A673 (cell line): ENCODE data around the gene RASD1. TPM values are rescaled to one million over a fixed set of nuclear protein-coding genes. Genes with fewer than 3 reads are reported as not detected.

Experiments
- BruUV-seq: library from RNA; stranded (reverse); fragments of 400-500 nt; replicated peaks from 2 replicates; lab custom pipeline; 2021; lab: Mats Ljungman, UMichigan
- CTCF ChIA-PET: fragments of 300-600 bp; sonication (Branson Sonifier 250); formaldehyde crosslinking; loops from one replicate; lab custom pipeline; 2022; ENCODE audit warnings: antibody characterized with exemption; lab: Charles Lee
- POLR2A ChIA-PET: fragments of 300-600 bp; sonication (Branson Sonifier 250); formaldehyde crosslinking; loops from one replicate; lab custom pipeline; 2022; ENCODE audit warnings: antibody characterized with exemption; ENCODE audit not compliant: low non-redundant PET; lab: Charles Lee
- DNase-seq: peaks from one replicate; pipeline ENCODE4 v3.0.0-alpha.2; 2015; ENCODE audit warnings: low spot score
- H3K27ac ChIP-seq: fragments of 200-600 bp; sonication (generic); 2 replicates; pipeline ENCODE4 v1.5.1; 2016; ENCODE audit warnings: mixed run types, low read depth, mild to moderate bottlenecking, mixed read lengths, antibody characterized with exemption, low read length; ENCODE audit not compliant: poor library complexity, severe bottlenecking
- H3K27me3 ChIP-seq: fragments of 200-600 bp; sonication (generic); replicated peaks from 2 replicates; pipeline ENCODE4 v1.6.1; 2017; ENCODE audit warnings: mixed run types, low read depth, mild to moderate bottlenecking, mixed read lengths, antibody characterized with exemption, low read length; ENCODE audit not compliant: insufficient read depth, poor library complexity
- H3K36me3 ChIP-seq: fragments of 200-600 bp; sonication (generic); 2 replicates; pipeline ENCODE4 v1.6.1; 2016; ENCODE audit warnings: mixed run types, mild to moderate bottlenecking, mixed read lengths, antibody characterized with exemption, low read length; ENCODE audit not compliant: insufficient read depth, poor library complexity, severe bottlenecking
- H3K4me1 ChIP-seq: fragments of 200-600 bp; sonication (generic); 2 replicates; pipeline ENCODE4 v1.6.1; 2017; ENCODE audit warnings: mixed run types, mild to moderate bottlenecking, mixed read lengths, antibody characterized with exemption, low read length; ENCODE audit not compliant: insufficient read depth, poor library complexity, severe bottlenecking
- H3K4me3 ChIP-seq: fragments of 200-600 bp; sonication (generic); 2 replicates; pipeline ENCODE4 v1.5.1; 2016; ENCODE audit warnings: low read depth, mixed run types, mild to moderate bottlenecking, mixed read lengths, low read length; ENCODE audit not compliant: poor library complexity, severe bottlenecking
- H3K9me3 ChIP-seq: fragments of 200-600 bp; sonication (generic); 2 replicates; pipeline ENCODE4 v1.6.1; 2016; ENCODE audit warnings: mixed run types, low read depth, mild to moderate bottlenecking, mixed read lengths, antibody characterized with exemption, low read length; ENCODE audit not compliant: poor library complexity, severe bottlenecking
- EZH2 ChIP-seq: fragments of 200-600 bp; sonication (generic); IDR thresholded peaks from 2 replicates; pipeline ENCODE4 v1.6.1; 2017; ENCODE audit warnings: borderline replicate concordance, low read depth, mild to moderate bottlenecking, mixed read lengths, antibody characterized with exemption, low read length; ENCODE audit not compliant: poor library complexity, severe bottlenecking
- intact Hi-C: fragments of 100-400 bp; cut with micrococcal nuclease; formaldehyde crosslinking; loops from one replicate; pipeline ENCODE4 v1.10.0; 2022; ENCODE audit not compliant: unreplicated experiment
- total RNA-seq: library from RNA; stranded (reverse); gene quantifications from 2 replicates; pipeline ENCODE4 v1.2.3, GENCODE V29; 2021
- TF ChIP-seq, protein P1 (sequence below): fragments of 300-800, 200-600 bp; sonication (generic); conservative IDR thresholded peaks from 2 replicates; pipeline ENCODE4 v1.5.1; 2017; ENCODE audit warnings: low read depth, mild to moderate bottlenecking, antibody characterized with exemption, low read length, moderate library complexity, mixed read lengths

Gene RASD1
- total RNA-seq, 1 experiment from 2014 or later = 0.21 TPM

DNA sequence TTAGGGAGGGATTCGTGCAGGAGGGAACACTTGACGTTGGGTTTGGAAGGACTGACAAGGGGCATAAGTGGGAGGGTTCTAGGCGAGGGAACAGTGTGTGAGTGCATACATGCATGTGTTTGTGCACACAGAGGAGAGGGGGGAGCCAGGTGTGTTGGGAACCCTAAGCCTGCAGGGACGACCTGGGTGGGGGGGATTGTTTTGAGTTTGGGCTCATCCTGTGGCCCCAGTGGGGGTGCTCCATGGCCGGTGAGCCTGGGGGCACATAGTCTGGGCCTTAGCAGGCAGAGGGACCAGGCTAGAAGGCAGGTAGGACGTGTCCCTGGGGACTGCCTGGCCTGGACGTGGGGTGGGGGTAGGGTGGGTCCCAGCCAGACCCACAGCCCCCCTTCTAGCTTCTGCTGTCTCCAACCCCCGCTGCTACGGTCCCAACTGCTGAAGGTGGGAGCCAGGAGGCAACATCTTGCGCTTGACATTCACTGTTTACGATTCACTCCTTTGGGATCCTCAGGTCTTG is 11.9 kb upstream of the RASD1 start:
- CTCF ChIA-PET = no interaction called here
- Histone ChIP-seq H3K4me3 (no peak overlapping the region), H3K36me3 (no peaks in the 10 kb centered on the region), H3K4me1 (no peaks in the 10 kb centered on the region), H3K9me3 (no peaks in the 10 kb centered on the region), H3K27me3 (no peaks in the 10 kb centered on the region), H3K27ac (no peak overlapping the region)
- no peak for TF ChIP-seq EZH2
- TF ChIP-seq, protein P1, sequence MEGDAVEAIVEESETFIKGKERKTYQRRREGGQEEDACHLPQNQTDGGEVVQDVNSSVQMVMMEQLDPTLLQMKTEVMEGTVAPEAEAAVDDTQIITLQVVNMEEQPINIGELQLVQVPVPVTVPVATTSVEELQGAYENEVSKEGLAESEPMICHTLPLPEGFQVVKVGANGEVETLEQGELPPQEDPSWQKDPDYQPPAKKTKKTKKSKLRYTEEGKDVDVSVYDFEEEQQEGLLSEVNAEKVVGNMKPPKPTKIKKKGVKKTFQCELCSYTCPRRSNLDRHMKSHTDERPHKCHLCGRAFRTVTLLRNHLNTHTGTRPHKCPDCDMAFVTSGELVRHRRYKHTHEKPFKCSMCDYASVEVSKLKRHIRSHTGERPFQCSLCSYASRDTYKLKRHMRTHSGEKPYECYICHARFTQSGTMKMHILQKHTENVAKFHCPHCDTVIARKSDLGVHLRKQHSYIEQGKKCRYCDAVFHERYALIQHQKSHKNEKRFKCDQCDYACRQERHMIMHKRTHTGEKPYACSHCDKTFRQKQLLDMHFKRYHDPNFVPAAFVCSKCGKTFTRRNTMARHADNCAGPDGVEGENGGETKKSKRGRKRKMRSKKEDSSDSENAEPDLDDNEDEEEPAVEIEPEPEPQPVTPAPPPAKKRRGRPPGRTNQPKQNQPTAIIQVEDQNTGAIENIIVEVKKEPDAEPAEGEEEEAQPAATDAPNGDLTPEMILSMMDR = no peak
- no peak for DNase-seq
- intact Hi-C loops = no loop called here
- POLR2A ChIA-PET = no interaction called here
- no TSS peak for BruUV-seq

DNA sequence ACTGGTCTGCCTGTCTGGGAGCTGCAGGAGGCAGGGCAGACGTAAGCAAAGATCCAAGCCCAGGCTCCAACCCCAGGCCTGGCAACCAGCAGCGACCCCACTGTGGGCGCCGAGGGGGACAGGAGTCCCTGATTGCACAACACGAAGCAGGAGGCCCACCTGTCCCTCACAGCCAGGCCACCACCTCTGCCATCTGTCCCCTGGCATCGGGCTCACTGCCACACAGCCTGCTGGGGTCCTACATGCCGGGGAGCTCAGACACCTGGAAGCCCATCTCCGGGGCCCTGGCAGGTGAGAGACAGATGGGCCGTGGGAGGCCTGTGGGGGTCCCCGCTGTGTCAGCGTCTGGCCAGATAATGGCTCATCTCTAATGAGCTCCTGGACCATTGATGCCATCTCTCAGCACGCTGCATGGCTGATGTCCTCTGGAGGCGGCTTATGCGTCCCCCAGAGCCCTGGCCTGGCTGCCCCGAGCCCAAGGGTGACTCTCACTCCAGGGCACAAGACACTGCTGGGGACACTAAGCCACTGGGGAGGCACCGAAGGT is 11.3 kb upstream of the RASD1 start:
- H3K27me3 ChIP-seq = no peaks in the 10 kb centered on the region
- ChIA-PET CTCF (no interaction called here), POLR2A (no interaction called here)
- no peaks in the 10 kb centered on the region for H3K4me1 ChIP-seq
- H3K27ac ChIP-seq = no peak overlapping the region
- no peak for DNase-seq
- no peak overlapping the region for H3K4me3 ChIP-seq
- H3K9me3 ChIP-seq = no peaks in the 10 kb centered on the region
- no TSS peak for BruUV-seq
- TF ChIP-seq EZH2 = no peak
- TF ChIP-seq, protein P1 = no peak
- H3K36me3 ChIP-seq = no peaks in the 10 kb centered on the region
- intact Hi-C loops = no loop called here

DNA sequence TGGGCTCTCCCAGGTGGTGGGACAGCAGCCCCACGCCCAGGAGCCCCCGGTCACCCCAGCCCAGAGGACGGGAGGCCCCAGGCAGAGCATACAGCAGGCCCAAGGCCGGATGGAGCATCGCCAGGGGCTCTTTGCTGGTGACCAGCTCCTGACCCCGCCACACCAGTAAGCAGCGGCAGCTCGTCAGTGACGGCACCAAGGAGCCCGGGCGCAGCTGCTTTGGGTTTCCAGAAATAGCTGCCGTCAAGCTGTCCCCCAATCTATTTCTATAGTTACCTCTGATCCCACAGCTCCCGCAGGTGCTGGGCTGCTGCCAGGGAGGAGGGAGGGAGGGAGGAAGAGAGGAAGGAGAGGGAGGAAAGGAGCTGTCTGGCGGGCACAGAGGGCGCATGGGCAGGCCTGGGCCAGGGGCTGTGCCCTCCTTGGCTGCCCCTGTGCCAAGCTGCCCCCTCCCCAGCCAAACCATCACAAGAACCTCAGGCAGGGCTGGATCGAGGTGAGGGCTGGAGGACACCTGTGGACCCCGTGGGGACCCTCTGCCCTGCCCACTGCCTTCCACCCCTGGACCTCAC is 10.8 kb upstream of the RASD1 start:
- intact Hi-C loops = no loop called here
- CTCF ChIA-PET = no interaction called here
- no peaks in the 10 kb centered on the region for H3K36me3 ChIP-seq
- no peak overlapping the region for H3K27ac ChIP-seq
- TF ChIP-seq, protein P1 = no peak
- no peak for TF ChIP-seq EZH2
- H3K27me3 ChIP-seq = no peaks in the 10 kb centered on the region
- POLR2A ChIA-PET = no interaction called here
- BruUV-seq = no TSS peak
- no peaks in the 10 kb centered on the region for H3K4me1 ChIP-seq
- no peak for DNase-seq
- no peaks in the 10 kb centered on the region for H3K9me3 ChIP-seq
- no peak overlapping the region for H3K4me3 ChIP-seq
